Measurements from ENCODE around the gene TMEM117.

The TMEM117 gene

DNA sequence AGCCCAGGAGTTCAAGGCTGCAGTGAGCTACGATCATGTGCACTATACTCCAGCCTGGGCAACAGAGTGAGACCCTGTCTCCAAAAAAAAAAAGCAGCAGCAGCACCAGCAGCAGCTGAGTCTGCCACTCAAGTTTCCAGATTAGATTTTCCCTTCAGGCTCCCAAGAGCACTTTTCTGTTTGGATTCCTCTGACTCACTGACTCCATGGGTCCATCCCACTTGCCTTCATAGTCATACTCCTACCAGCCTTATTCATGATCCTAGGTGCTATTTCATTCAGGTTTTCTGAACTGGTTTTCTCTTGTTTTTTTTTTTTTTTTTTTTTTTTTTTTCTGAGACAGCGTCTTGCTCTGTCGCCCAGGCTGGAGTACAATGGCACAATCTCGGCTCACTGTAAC lies 23.0 kb upstream of the TMEM117 start:
- no peak for DNase-seq
- no peaks in the 10 kb centered on the region; the same call in none of the 2 replicates for H3K27me3 ChIP-seq

DNA sequence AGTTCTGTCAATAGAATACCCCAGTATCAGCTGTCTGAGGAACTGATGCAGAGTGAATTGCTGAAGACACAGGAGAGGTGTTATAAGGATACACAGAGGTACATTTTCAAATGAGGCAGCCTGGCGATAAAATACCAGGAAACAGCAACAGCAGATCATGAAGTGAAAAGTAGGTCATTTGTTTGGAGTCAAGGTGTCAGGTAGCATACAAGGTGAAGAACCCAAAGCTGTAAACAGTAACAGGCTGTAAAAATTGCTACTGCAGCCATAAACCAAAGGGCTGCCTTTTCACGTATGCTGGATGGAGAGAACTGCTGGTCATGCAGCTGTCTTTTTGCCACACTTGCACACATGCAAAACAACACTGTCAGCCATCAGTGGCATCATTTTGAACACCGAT lies 20.5 kb upstream of the TMEM117 start:
- Histone ChIP-seq H3K36me3 (no peaks in the 10 kb centered on the region), H3K27me3 (no peaks in the 10 kb centered on the region; the same call in none of the 2 replicates), H3K4me3 (ENCODE audit: low read depth, low read length) (no peak overlapping the region), H3K9me3 (no peaks in the 10 kb centered on the region), H3K4me1 (no peaks in the 10 kb centered on the region)
- TF ChIP-seq, protein P1, sequence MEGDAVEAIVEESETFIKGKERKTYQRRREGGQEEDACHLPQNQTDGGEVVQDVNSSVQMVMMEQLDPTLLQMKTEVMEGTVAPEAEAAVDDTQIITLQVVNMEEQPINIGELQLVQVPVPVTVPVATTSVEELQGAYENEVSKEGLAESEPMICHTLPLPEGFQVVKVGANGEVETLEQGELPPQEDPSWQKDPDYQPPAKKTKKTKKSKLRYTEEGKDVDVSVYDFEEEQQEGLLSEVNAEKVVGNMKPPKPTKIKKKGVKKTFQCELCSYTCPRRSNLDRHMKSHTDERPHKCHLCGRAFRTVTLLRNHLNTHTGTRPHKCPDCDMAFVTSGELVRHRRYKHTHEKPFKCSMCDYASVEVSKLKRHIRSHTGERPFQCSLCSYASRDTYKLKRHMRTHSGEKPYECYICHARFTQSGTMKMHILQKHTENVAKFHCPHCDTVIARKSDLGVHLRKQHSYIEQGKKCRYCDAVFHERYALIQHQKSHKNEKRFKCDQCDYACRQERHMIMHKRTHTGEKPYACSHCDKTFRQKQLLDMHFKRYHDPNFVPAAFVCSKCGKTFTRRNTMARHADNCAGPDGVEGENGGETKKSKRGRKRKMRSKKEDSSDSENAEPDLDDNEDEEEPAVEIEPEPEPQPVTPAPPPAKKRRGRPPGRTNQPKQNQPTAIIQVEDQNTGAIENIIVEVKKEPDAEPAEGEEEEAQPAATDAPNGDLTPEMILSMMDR (IDR thresholded peaks at IDR 0.05; ENCODE audit: low read depth, low read length), result no peak
- DNase-seq, result no peak

More for the DNA sequence above, 23.0 kb upstream of the TMEM117 start:
- Histone ChIP-seq H3K36me3 (no peaks in the 10 kb centered on the region), H3K4me3 (ENCODE audit: low read depth, low read length) (no peak overlapping the region), H3K9me3 (no peaks in the 10 kb centered on the region), H3K4me1 (no peaks in the 10 kb centered on the region)
- TF ChIP-seq, protein P1 (IDR thresholded peaks at IDR 0.05; ENCODE audit: low read depth, low read length), result no peak

DNA sequence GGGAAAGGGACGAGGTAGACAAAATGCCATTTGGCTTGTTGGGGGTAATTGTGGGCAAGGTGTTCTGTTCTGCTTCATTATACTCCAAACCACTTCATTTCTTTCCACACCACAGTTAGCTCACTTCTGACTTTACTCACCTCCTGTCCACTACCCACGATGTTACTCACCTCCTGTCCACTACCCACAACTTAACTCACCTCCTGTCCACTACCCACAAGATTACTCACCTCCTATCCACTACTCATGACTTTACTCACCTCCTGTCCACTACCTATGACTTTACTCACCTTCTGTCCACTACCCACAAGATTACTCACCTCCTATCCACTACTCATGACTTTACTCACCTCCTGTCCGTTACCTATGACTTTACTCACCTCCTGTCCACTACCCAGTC lies 19.7 kb upstream of the TMEM117 start:
- Histone ChIP-seq H3K4me3 (ENCODE audit: low read depth, low read length) (no peak overlapping the region), H3K27me3 (no peaks in the 10 kb centered on the region; the same call in none of the 2 replicates), H3K4me1 (no peaks in the 10 kb centered on the region), H3K36me3 (no peaks in the 10 kb centered on the region), H3K9me3 (no peaks in the 10 kb centered on the region)
- no peak for DNase-seq
- TF ChIP-seq, protein P1 (IDR thresholded peaks at IDR 0.05; ENCODE audit: low read depth, low read length), result no peak

DNA sequence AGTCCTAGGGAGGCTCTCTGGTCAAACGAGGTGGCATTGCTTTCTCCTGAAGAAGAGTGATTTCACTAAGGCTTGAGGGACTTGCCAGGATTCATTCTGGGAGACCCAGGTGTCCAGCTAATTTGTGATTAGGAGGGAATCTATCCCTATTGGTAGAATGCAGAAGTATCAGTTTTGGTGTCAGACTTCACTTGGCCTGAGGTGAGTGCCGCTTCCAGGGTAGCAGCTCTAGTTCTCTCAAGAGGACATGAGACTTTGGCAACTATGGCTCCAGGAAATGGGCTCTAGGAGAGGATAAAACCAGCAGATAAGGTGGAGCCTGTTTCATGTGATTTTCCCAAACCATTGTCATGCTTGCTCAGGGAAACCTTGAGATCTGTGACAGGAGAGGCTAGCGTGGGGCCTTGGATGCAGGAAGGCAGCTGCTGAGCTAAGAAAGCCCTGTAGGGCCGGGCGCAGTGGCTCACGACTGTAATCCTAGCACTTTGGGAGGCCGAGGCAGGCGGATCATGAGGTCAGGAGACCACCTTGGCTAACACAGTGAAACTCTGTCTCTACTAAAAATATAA lies 11.6 kb upstream of the TMEM117 start:
- no peaks in the 10 kb centered on the region for H3K36me3 ChIP-seq
- no peaks in the 10 kb centered on the region for H3K9me3 ChIP-seq
- no peak for DNase-seq
- H3K27me3 ChIP-seq, result no peaks in the 10 kb centered on the region
- no peak overlapping the region for H3K4me3 ChIP-seq (ENCODE audit: low read depth, low read length)
- TF ChIP-seq, protein P1 (IDR thresholded peaks at IDR 0.05; ENCODE audit: low read depth, low read length), result no peak
- no peaks in the 10 kb centered on the region for H3K4me1 ChIP-seq

DNA sequence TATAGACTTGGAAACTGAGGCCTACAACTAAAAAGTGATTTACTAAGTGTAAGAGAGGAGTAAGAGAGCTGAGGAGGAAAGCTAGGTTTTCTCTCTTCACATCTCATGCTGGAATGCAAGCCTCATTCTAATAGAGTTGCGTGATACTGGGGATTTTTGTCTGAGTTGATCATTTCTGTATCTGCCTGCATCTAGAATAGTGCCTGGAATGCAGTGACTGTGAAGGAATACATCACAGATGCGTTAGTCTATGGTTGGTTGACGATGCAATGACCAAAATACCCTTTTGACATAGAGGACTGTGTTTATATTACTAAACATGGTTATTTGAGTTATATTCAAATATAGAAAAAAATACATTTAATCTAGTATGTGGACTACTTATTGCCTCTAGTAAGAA lies 9.2 kb upstream of the TMEM117 start:
- no peaks in the 10 kb centered on the region for H3K4me1 ChIP-seq
- no peak overlapping the region for H3K4me3 ChIP-seq (ENCODE audit: low read depth, low read length)
- TF ChIP-seq, protein P1 (IDR thresholded peaks at IDR 0.05; ENCODE audit: low read depth, low read length), result no peak
- no peak for DNase-seq
- no peaks in the 10 kb centered on the region for H3K27me3 ChIP-seq
- no peaks in the 10 kb centered on the region for H3K36me3 ChIP-seq
- H3K9me3 ChIP-seq, result no peaks in the 10 kb centered on the region

DNA sequence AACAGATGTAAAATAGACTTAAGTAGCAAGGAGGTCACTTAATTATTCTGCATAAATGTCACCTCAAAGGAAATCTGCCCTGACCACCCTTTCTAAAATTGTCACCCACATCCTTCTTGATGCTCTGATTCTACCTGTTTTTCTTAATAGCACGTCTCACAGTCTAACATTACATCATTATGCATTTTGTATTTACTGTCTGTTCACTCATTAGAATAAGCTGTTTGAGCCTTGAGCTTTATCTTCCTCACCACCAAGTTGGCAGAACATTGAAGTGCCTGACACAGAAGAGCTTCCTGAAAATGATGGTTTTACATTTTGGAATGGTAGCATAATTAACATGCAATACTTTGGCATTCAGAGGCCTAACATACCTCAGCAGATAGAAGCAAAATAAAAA lies 8.8 kb upstream of the TMEM117 start:
- H3K36me3 ChIP-seq, result no peaks in the 10 kb centered on the region
- DNase-seq, result no peak
- H3K4me3 ChIP-seq (ENCODE audit: low read depth, low read length), result no peak overlapping the region
- TF ChIP-seq, protein P1 (IDR thresholded peaks at IDR 0.05; ENCODE audit: low read depth, low read length), result no peak
- H3K4me1 ChIP-seq, result no peaks in the 10 kb centered on the region
- no peaks in the 10 kb centered on the region for H3K9me3 ChIP-seq
- no peaks in the 10 kb centered on the region for H3K27me3 ChIP-seq

All from BE2C (cell line).